GM20000 (cell line): ENCODE measurements around the gene ANKS4B.

Experiments
- DNase-seq: peaks from one replicate; pipeline ENCODE4 v3.0.0; 2012; ENCODE audit warnings: low spot score
- TF ChIP-seq, protein P1 (sequence below): IDR thresholded peaks from 2 replicates; pipeline ENCODE4 v1.5.1; 2012; ENCODE audit warnings: mild to moderate bottlenecking, control low read depth; ENCODE audit errors: extremely low read depth, missing control alignments

Gene ANKS4B, protein sequence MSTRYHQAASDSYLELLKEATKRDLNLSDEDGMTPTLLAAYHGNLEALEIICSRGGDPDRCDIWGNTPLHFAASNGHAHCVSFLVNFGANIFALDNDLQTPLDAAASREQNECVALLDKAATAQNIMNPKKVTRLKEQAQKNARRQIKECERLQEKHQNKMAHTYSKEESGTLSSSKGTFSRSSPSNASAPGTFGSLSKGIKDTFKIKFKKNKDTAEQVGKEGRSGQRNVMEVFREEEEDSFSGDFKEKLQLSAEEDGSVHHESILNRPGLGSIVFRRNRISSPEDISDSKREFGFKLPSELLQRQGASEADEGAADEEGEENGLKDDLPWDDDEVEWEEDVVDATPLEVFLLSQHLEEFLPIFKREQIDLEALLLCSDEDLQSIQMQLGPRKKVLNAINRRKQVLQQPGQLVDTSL

DNA sequence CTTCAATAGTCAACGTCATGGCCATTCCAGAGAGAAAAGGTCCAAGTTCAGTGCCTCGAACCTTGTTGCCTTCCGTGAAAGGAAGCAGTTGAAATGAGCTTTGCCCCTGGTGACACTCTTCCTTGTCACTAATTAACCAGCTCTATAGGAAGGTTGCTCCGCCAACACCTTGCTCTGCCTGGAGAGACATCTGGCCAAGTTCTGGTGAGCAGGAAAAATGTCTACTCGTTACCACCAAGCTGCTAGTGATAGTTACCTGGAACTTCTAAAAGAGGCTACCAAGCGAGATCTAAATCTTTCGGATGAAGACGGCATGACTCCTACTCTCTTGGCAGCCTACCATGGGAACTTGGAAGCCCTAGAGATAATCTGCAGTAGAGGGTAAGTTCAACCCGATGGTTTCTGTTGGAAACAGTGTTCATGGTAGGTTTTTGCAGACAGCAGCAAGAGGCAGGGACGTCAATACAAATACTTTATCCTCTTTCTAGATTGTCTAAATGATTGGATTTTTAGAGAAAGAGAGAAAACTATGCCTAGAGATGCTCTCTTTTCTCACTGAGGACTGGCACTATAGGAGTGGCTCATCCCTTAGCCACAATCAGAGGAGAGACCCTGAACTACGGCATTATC, at the start of gene ANKS4B:
Gene ANKS4B, plus strand, starts transcription at position 179 of the 630 bp plus-strand sequence. Its CDS starts 39 bp downstream, at position 218.
- no peak for DNase-seq
- TF ChIP-seq, protein P1, sequence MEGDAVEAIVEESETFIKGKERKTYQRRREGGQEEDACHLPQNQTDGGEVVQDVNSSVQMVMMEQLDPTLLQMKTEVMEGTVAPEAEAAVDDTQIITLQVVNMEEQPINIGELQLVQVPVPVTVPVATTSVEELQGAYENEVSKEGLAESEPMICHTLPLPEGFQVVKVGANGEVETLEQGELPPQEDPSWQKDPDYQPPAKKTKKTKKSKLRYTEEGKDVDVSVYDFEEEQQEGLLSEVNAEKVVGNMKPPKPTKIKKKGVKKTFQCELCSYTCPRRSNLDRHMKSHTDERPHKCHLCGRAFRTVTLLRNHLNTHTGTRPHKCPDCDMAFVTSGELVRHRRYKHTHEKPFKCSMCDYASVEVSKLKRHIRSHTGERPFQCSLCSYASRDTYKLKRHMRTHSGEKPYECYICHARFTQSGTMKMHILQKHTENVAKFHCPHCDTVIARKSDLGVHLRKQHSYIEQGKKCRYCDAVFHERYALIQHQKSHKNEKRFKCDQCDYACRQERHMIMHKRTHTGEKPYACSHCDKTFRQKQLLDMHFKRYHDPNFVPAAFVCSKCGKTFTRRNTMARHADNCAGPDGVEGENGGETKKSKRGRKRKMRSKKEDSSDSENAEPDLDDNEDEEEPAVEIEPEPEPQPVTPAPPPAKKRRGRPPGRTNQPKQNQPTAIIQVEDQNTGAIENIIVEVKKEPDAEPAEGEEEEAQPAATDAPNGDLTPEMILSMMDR = no peak

DNA sequence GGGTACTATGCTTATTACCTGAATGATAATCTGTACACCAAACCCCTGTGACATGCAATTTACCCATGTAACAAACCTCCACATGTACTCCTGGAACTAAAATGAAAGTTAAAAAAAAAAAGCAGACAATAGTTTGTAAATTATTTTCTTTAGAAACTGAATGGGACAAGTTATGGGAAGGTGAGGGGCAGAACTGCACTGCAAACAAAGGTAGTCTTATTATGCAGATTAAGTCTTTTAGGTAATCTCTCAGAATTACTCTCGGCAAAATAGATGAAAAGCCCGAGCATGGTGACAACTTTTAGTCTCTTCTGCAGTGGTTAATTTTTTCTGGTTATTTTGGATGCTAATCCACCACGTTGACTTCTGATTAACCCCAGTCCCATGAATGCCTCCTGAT, 49.5 kb upstream of the ANKS4B start:
- DNase-seq = no peak
- TF ChIP-seq, protein P1 = no peak

DNA sequence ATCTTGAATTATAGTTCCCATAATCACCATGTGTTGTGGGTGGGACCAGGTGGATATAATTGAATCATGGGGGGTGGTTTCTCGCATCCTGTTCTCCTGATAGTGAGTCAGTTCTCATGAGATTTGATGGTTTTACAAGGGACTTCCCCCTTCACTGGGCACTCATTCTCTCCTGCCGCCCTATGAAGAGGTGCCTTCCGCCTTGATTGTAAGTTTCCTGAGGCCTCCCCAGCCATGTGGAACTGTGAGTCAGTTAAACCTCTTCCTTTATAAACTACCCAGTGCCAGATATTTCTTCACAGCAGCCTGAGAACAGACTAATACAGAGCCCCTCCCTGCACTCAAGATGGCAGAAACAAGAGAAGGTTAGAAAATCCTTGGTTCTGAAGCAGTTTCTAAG, 48.7 kb upstream of the ANKS4B start:
- DNase-seq = no peak
- TF ChIP-seq, protein P1 = no peak

DNA sequence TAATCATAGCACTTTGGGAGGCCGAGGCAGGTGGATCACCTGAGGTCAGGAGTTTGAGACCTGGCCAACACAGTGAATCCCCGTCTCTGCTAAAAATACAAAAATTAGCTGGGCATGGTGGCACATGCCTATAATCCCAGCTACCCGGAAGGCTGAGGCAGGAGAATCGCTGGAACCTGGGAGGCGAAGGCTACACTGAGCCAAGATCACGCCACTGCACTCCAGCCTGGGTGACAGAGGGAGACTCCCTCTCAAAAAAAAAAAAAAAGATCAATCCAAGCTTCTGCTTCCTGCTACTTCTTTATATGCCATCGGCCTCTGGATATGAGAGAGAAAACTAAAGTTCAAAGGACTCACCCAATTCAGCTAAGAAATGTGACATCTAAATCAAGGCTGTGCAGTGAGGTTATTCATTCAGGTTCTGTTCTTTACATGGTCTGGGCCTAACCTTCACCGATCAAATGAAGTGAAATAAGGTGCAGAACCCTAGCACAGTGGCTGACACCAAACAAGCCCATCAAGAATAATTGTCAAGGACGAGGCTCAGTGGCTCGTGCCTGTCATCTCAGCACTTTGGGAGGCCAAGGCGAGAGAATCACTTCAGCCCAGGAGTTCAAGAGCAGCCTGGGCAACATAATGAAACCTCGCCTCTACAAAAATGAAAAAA, 47.7 kb upstream of the ANKS4B start:
- no peak for DNase-seq
- TF ChIP-seq, protein P1 = no peak

DNA sequence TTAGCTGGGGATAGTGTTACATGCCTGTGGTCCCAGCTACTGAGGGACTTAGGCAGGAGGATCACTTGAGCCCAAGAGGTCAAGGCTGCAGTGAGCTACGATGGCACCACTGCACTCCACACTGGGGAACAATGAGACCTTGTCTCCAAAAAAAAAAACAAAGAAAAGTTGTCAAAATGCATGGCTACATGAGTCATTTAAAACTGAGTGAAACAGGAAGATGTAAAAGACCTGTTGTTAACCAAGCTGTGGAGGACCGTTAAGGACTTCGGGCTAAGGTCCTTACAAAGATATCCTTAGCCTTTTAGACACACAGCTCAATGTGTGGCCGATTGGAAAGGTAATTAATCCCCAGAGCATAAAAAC, 47.2 kb upstream of the ANKS4B start:
- DNase-seq = no peak
- TF ChIP-seq, protein P1 = no peak

DNA sequence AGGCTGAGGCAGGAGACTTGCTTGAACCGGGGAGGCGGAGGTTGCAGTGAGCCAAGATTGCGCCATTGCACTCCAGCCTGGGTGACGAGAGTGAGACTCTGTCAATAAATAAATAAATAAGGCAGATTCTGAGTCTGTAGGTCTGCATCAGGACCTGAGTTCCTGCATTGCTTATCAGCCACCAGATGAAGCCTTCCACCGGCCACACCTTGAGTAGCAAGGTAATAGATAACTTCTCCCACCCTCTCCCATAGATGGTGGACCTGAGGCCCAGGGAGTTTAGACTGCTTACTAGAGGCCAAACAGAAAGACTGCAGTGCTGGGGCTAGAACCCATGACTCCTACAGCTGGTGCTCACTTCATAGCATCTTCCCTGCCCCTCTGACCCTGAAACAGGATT, 44.2 kb upstream of the ANKS4B start:
- TF ChIP-seq, protein P1 = no peak
- DNase-seq = no peak

DNA sequence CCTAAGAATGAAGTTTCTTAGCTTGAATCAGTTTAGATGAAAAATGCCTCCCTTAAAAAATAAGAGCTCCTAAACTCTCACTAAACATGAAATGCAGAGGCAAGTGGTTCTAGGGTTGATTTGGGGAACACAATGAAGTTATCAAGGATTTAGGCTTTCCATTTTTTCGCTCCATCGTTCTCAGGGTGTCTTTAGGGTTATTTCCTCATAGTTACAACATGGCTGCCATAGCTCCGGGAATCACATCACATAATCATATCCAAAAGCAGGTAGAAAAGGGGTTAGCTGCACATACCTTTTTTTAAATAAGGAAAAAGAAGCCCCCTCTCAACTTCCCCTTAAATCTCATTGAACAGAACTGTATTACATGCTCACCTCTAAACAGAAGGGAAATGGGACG, 43.5 kb upstream of the ANKS4B start:
- TF ChIP-seq, protein P1 = no peak
- DNase-seq = no peak
